Duodenal mucosa (tissue), 2 donors: ENCODE data around the gene STAMBPL1.

Experiments
- H3K27ac ChIP-seq: one replicate; pipeline ENCODE4 v1.7.0; 2013; ENCODE audit warnings: low read depth, low read length
- H3K27me3 ChIP-seq, 2 donors: one replicate each; pipeline ENCODE4 v1.7.0; 2013; ENCODE audit warnings: low read length in 2 of 2, control low read depth in 1 of 2; ENCODE audit not compliant: insufficient read depth in 2 of 2, control insufficient read depth in 1 of 2
- H3K36me3 ChIP-seq, 2 donors: one replicate each; pipeline ENCODE4 v1.7.0; 2013; ENCODE audit warnings: low read length in 2 of 2, control low read depth in 1 of 2; ENCODE audit not compliant: insufficient read depth in 2 of 2, control insufficient read depth in 1 of 2
- H3K4me1 ChIP-seq, 2 donors: one replicate each; pipeline ENCODE4 v1.7.0; 2013; ENCODE audit warnings: low read length in 2 of 2, control low read depth in 1 of 2; ENCODE audit not compliant: insufficient read depth in 2 of 2, control insufficient read depth in 1 of 2
- H3K4me3 ChIP-seq, 2 donors: one replicate each; pipeline ENCODE4 v1.7.0; 2013; ENCODE audit warnings: low read length in 2 of 2, low read depth in 1 of 2
- H3K9ac ChIP-seq, 2 donors: one replicate each; pipeline ENCODE4 v1.7.0; 2013; ENCODE audit warnings: low read length in 2 of 2, low read depth in 1 of 2
- H3K9me3 ChIP-seq, 2 donors: one replicate each; pipeline ENCODE4 v1.7.0; 2013; ENCODE audit warnings: low read length in 2 of 2, control low read depth in 1 of 2; ENCODE audit not compliant: control insufficient read depth in 1 of 2

The STAMBPL1 gene

GRCh38 chr10:88946200-88946599, 66.2 kb downstream of the STAMBPL1 start:
- H3K4me3 ChIP-seq: no peak overlapping the region
- no peaks in the 10 kb centered on the region for H3K4me1 ChIP-seq
- H3K27me3 ChIP-seq: no peaks in the 10 kb centered on the region
- H3K27ac ChIP-seq: no peak overlapping the region
- peaks cover 0 to 5% of the 10 kb centered on the region in 2 donors for H3K36me3 ChIP-seq
- H3K9ac ChIP-seq: no peak overlapping the region
- no peaks in the 10 kb centered on the region for H3K9me3 ChIP-seq

GRCh38 chr10:88946965-88947590, 67.0 kb downstream of the STAMBPL1 start:
- H3K9me3 ChIP-seq: no peaks in the 10 kb centered on the region
- H3K4me1 ChIP-seq: no peaks in the 10 kb centered on the region
- H3K27ac ChIP-seq: no peak overlapping the region
- H3K36me3 ChIP-seq: peaks cover 0 to 5% of the 10 kb centered on the region in 2 donors
- H3K4me3 ChIP-seq: no peak overlapping the region
- no peaks in the 10 kb centered on the region for H3K27me3 ChIP-seq
- no peak overlapping the region for H3K9ac ChIP-seq

GRCh38 chr10:88949051-88949450, 69.0 kb downstream of the STAMBPL1 start:
- Histone ChIP-seq H3K4me3 (peak overlapping the region in 1 of 2 donors; percentile 17), H3K36me3 (no peaks in the 10 kb centered on the region), H3K27me3 (no peaks in the 10 kb centered on the region), H3K4me1 (no peaks in the 10 kb centered on the region), H3K9ac (peak overlapping the region in 1 of 2 donors; percentile 17), H3K27ac (no peak overlapping the region), H3K9me3 (no peaks in the 10 kb centered on the region)

GRCh38 chr10:88949912-88950837, 70.1 kb downstream of the STAMBPL1 start:
- no peaks in the 10 kb centered on the region for H3K4me1 ChIP-seq
- H3K9ac ChIP-seq: no peak overlapping the region
- H3K36me3 ChIP-seq: no peaks in the 10 kb centered on the region
- peak overlapping the region in 1 of 2 donors; percentile 24 for H3K4me3 ChIP-seq
- H3K9me3 ChIP-seq: no peaks in the 10 kb centered on the region
- peak overlapping the region; percentile 70 for H3K27ac ChIP-seq
- H3K27me3 ChIP-seq: no peaks in the 10 kb centered on the region

GRCh38 chr10:88952647-88953111, 72.6 kb downstream of the STAMBPL1 start, which contains the start of gene ACTA2:
ACTA2 (minus strand) TSS chr10:88952773; CDS start chr10:88948930, 3,843 bp downstream.
- Histone ChIP-seq H3K9me3 (no peaks in the 10 kb centered on the region), H3K27me3 (no peaks in the 10 kb centered on the region), H3K27ac (peak within 1 kb of the TSS; percentile 28), H3K9ac (peak within 1 kb of the TSS in 1 of 2 donors; percentile 29), H3K4me1 (no peaks in the 10 kb centered on the region), H3K4me3 (peak within 1 kb of the TSS; percentile 2 to 38), H3K36me3 (no peaks in the 10 kb centered on the region)

GRCh38 chr10:88953662-88954061, 73.6 kb downstream of the STAMBPL1 start:
- Histone ChIP-seq H3K27ac (no peak overlapping the region), H3K4me1 (no peaks in the 10 kb centered on the region), H3K36me3 (no peaks in the 10 kb centered on the region), H3K27me3 (no peaks in the 10 kb centered on the region), H3K9me3 (no peaks in the 10 kb centered on the region), H3K4me3 (no peak overlapping the region), H3K9ac (no peak overlapping the region)

- Histone ChIP-seq H3K4me1 (no peaks in the 10 kb centered on the region), H3K9ac (no peak overlapping the region), H3K9me3 (no peaks in the 10 kb centered on the region), H3K4me3 (no peak overlapping the region), H3K27me3 (no peaks in the 10 kb centered on the region), H3K27ac (no peak overlapping the region), H3K36me3 (no peaks in the 10 kb centered on the region)
These were observed 74.5 kb downstream of the STAMBPL1 start for GRCh38 chr10:88954458-88955083.

- Histone ChIP-seq H3K9ac (no peak overlapping the region), H3K36me3 (no peaks in the 10 kb centered on the region), H3K27me3 (no peaks in the 10 kb centered on the region), H3K27ac (no peak overlapping the region), H3K4me1 (peaks cover 0 to 7% of the 10 kb centered on the region in 2 donors), H3K4me3 (no peak overlapping the region), H3K9me3 (no peaks in the 10 kb centered on the region)
These were observed 77.3 kb downstream of the STAMBPL1 start for GRCh38 chr10:88957381-88957780.

GRCh38 chr10:88958721-88959120, 78.7 kb downstream of the STAMBPL1 start:
- no peak overlapping the region for H3K9ac ChIP-seq
- H3K4me1 ChIP-seq: peaks cover 0 to 7% of the 10 kb centered on the region in 2 donors
- H3K27me3 ChIP-seq: no peaks in the 10 kb centered on the region
- H3K27ac ChIP-seq: no peak overlapping the region
- H3K4me3 ChIP-seq: no peak overlapping the region
- H3K36me3 ChIP-seq: no peaks in the 10 kb centered on the region
- no peaks in the 10 kb centered on the region for H3K9me3 ChIP-seq

- H3K36me3 ChIP-seq: no peaks in the 10 kb centered on the region
- H3K9me3 ChIP-seq: no peaks in the 10 kb centered on the region
- H3K27me3 ChIP-seq: no peaks in the 10 kb centered on the region
- H3K9ac ChIP-seq: no peak overlapping the region
- H3K4me3 ChIP-seq: no peak overlapping the region
- H3K4me1 ChIP-seq: peaks cover 0 to 7% of the 10 kb centered on the region in 2 donors
- H3K27ac ChIP-seq: no peak overlapping the region
These were observed 80.8 kb downstream of the STAMBPL1 start for GRCh38 chr10:88960802-88961201.
